ENCODE results near the gene TNFRSF12A. TPM values are rescaled to one million over a fixed set of nuclear protein-coding genes. Genes with fewer than 3 reads are reported as not detected.

Gene TNFRSF12A
- total RNA-seq, 1 experiment from 2014 or later = 156 TPM

DNA sequence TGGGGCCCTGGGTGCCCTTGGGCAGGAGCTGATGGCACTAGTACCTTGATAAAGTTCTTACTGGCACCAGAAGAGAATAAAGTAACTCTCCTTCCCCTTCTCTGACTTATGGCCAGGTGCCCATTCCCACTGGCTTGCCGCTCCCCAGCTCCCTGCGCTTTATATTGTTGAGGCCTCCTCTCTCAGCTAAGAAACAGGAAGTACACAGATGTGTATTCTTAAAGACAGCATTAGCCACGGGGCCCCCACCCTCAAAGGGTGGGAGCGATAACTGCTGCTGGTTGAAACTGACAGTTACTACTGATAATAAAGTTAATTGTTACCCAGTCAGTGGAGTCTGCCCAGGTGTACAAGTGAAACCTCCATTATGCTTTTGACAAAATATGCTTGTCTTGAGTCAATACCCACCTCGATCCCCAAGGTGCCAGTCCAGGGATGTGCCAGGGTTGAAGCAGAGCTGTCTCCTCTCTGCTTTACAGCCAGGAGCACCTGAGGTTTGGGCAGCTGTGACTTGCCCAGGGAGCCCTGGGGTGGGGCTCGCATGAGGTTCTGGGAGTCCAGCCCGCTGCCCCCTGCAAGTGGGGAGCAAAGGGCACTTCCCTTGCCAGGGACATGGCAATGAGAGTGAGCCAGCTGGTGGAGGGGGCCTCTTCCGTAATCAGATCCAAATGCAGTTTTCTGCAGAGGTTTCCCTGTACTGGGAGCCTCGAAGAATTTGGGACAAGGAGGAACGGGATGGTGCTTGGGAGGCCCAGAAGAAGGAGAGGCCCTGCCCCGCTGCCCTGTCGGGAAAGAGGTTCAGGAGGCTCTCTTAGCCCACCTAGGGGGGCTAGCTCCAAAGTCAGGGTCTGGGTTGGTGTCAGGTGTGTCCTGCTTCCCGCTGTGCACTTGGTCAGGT lies 12.9 kb upstream of the TNFRSF12A start:
- Histone ChIP-seq H3K9me3 (ENCODE audit: control insufficient read depth, insufficient read depth, low read depth, low read length) (no peaks in the 10 kb centered on the region), H3K4me3 (ENCODE audit: low read depth in 2 of 2, low read length in 2 of 2) (no peak overlapping the region), H3K4me1 (ENCODE audit: control insufficient read depth, insufficient read depth, low read length) (peaks cover 32% of the 10 kb centered on the region), H3K27ac (ENCODE audit: low read length) (0 out of 2 replicates have a peak overlapping the region, but pooled peaks have one; percentile 44), H3K27me3 (ENCODE audit: control insufficient read depth, insufficient read depth, low read length) (no peaks in the 10 kb centered on the region), H3K36me3 (ENCODE audit: control insufficient read depth, insufficient read depth, low read length) (no peaks in the 10 kb centered on the region)
- ATAC-seq (no peak), DNase-seq (ENCODE audit: low read depth, low spot score) (no peak)
- ChIA-PET CTCF (interaction anchor here (0.5 to 0.9 kb wide), 3 partner anchors 13 to 266 kb away, joined by 3 to 7 read pairs (median 3); partner anchors contain the start of gene TNFRSF12A), POLR2A (interaction anchor here (0.6 kb wide), 1 partner anchor 20 kb away, joined by 10 read pairs; no protein-coding TSS in a partner anchor)
- TF ChIP-seq TCF7L2 (IDR thresholded peaks at IDR 0.05; ENCODE audit: low read depth, low read length) = no peak
- TF ChIP-seq, protein P1, sequence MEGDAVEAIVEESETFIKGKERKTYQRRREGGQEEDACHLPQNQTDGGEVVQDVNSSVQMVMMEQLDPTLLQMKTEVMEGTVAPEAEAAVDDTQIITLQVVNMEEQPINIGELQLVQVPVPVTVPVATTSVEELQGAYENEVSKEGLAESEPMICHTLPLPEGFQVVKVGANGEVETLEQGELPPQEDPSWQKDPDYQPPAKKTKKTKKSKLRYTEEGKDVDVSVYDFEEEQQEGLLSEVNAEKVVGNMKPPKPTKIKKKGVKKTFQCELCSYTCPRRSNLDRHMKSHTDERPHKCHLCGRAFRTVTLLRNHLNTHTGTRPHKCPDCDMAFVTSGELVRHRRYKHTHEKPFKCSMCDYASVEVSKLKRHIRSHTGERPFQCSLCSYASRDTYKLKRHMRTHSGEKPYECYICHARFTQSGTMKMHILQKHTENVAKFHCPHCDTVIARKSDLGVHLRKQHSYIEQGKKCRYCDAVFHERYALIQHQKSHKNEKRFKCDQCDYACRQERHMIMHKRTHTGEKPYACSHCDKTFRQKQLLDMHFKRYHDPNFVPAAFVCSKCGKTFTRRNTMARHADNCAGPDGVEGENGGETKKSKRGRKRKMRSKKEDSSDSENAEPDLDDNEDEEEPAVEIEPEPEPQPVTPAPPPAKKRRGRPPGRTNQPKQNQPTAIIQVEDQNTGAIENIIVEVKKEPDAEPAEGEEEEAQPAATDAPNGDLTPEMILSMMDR (IDR thresholded peaks at IDR 0.05) = no peak
- TF ChIP-seq, protein P2, sequence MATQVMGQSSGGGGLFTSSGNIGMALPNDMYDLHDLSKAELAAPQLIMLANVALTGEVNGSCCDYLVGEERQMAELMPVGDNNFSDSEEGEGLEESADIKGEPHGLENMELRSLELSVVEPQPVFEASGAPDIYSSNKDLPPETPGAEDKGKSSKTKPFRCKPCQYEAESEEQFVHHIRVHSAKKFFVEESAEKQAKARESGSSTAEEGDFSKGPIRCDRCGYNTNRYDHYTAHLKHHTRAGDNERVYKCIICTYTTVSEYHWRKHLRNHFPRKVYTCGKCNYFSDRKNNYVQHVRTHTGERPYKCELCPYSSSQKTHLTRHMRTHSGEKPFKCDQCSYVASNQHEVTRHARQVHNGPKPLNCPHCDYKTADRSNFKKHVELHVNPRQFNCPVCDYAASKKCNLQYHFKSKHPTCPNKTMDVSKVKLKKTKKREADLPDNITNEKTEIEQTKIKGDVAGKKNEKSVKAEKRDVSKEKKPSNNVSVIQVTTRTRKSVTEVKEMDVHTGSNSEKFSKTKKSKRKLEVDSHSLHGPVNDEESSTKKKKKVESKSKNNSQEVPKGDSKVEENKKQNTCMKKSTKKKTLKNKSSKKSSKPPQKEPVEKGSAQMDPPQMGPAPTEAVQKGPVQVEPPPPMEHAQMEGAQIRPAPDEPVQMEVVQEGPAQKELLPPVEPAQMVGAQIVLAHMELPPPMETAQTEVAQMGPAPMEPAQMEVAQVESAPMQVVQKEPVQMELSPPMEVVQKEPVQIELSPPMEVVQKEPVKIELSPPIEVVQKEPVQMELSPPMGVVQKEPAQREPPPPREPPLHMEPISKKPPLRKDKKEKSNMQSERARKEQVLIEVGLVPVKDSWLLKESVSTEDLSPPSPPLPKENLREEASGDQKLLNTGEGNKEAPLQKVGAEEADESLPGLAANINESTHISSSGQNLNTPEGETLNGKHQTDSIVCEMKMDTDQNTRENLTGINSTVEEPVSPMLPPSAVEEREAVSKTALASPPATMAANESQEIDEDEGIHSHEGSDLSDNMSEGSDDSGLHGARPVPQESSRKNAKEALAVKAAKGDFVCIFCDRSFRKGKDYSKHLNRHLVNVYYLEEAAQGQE (IDR thresholded peaks at IDR 0.05; ENCODE audit: insufficient read depth in 1 of 2, low read depth in 2 of 2, low read length in 1 of 2) = no peak
- intact Hi-C loops (cut with micrococcal nuclease; ENCODE audit: unreplicated experiment) = no loop called here
- in situ Hi-C loops (cut with HindIII; ENCODE audit: low pct_unique_long_range_greater_than_20kb, low sequenced_read_pairs) = no loop called here
- no TSS peak for BruUV-seq (replicated peaks)

DNA sequence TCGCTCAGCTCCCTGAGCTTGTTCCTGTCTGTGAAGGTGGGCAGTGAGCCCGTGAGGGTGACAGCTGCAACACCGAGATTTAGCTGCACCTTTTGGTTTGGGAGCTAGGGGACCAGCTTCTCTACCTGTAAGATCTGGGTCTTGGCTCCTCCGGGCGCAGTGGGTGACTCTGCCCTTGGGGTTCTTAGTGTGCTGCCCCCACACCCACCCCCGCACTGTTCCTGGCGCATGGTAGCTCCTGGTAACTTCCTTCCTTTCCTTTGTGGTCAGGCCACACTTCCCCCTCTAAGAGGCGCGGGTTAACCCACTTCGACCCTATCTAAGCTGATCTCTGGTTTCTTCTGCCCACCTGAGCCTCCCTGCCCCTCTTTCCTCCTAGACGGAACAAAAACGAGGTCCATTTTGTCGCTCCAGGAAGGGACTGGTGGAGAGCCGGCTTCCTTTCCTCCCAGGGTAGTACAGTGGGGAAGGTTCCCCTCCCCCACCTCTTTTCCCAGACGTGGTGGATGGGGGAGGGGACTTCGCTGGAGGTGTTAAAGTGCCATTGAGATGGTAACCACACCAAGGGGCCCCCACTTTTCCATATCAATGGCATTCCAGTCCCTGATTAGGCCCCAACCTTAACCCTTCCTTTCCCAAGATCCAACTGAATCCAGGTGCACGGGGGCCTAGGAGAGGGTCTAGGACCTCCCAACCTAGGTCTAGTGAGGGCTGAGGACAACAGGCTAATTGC lies 12.0 kb upstream of the TNFRSF12A start:
- POLR2A ChIA-PET = no interaction called here
- H3K9me3 ChIP-seq (ENCODE audit: control insufficient read depth, insufficient read depth, low read depth, low read length) = no peaks in the 10 kb centered on the region
- in situ Hi-C loops (cut with HindIII; ENCODE audit: low pct_unique_long_range_greater_than_20kb, low sequenced_read_pairs) (no loop called here), intact Hi-C loops (cut with micrococcal nuclease; ENCODE audit: unreplicated experiment) (no loop called here)
- CTCF ChIA-PET = interaction anchor here (0.8 kb wide), 1 partner anchor 20 kb away, joined by 3 read pairs; no protein-coding TSS in a partner anchor
- TF ChIP-seq, protein P1 (IDR thresholded peaks at IDR 0.05) = no peak
- TF ChIP-seq POLR2AphosphoS5 (IDR thresholded peaks at IDR 0.05; ENCODE audit: low read depth, low read length) = no peak
- TF ChIP-seq SIN3A (IDR thresholded peaks at IDR 0.05; ENCODE audit: borderline replicate concordance, insufficient read depth, low read depth, low read length) = no peak
- TF ChIP-seq, protein P2 (IDR thresholded peaks at IDR 0.05; ENCODE audit: insufficient read depth in 1 of 2, low read depth in 2 of 2, low read length in 1 of 2) = no peak
- TF ChIP-seq TCF7L2 (IDR thresholded peaks at IDR 0.05; ENCODE audit: low read depth, low read length) = no peak
- no peak overlapping the region for H3K27ac ChIP-seq (ENCODE audit: low read length)
- H3K4me1 ChIP-seq (ENCODE audit: control insufficient read depth, insufficient read depth, low read length) = peaks cover 36% of the 10 kb centered on the region
- BruUV-seq (replicated peaks) = no TSS peak
- no peak overlapping the region for H3K4me3 ChIP-seq (ENCODE audit: low read depth in 2 of 2, low read length in 2 of 2)
- no peaks in the 10 kb centered on the region for H3K36me3 ChIP-seq (ENCODE audit: control insufficient read depth, insufficient read depth, low read length)
- no peaks in the 10 kb centered on the region for H3K27me3 ChIP-seq (ENCODE audit: control insufficient read depth, insufficient read depth, low read length)
- ATAC-seq (no peak), DNase-seq (ENCODE audit: low read depth, low spot score) (no peak)
